RKO (cell line): Measurements from ENCODE around the gene ELOA2.
A peak's percentile ranks its signal among the peaks of the same experiment; 100 is the strongest.
"Not testable (repeated sequence)": the region's sequence is repeated elsewhere in the genome, so short reads cannot be mapped to it uniquely, and the experiment has no call there.

Source experiments
- DNase-seq: peaks from one replicate; pipeline ENCODE4 v3.0.0-alpha.2; 2016; ENCODE audit warnings: low spot score

Gene ELOA2

GRCh38 chr18:47035156-47035671 lies at the start of gene ELOA2:
ELOA2 (minus strand) TSS chr18:47035621; CDS start chr18:47035264, 357 bp downstream.
- no peak for DNase-seq

- no peak for DNase-seq
These were observed 46.2 kb upstream of the ELOA2 start for GRCh38 chr18:47081578-47081977.

- DNase-seq = no peak
These were observed 45.5 kb upstream of the ELOA2 start for GRCh38 chr18:47080872-47081271.

- DNase-seq = no peak
These were observed 41.7 kb upstream of the ELOA2 start for GRCh38 chr18:47077111-47077510.

GRCh38 chr18:47075098-47075883 lies 39.9 kb upstream of the ELOA2 start:
- no peak for DNase-seq

- DNase-seq = no peak
These were observed 32.2 kb upstream of the ELOA2 start for GRCh38 chr18:47067648-47068047.

GRCh38 chr18:47063096-47063495 lies 27.7 kb upstream of the ELOA2 start:
- DNase-seq = no peak

GRCh38 chr18:47062471-47062870 lies 27.1 kb upstream of the ELOA2 start:
- no peak for DNase-seq

- no peak for DNase-seq
These were observed 18.9 kb upstream of the ELOA2 start for GRCh38 chr18:47054369-47054768.

- DNase-seq = peak; percentile 63
These were observed 15.0 kb upstream of the ELOA2 start for GRCh38 chr18:47050468-47050867.

GRCh38 chr18:47040982-47041381 lies 5.6 kb upstream of the ELOA2 start:
- no peak for DNase-seq

- no peak for DNase-seq
These were observed 1.6 kb upstream of the ELOA2 start for GRCh38 chr18:47036927-47037578.

- DNase-seq = peak; percentile 48
These were observed 965 bp upstream of the ELOA2 start for GRCh38 chr18:47036298-47036874.

- DNase-seq = not testable (repeated sequence)
These were observed 830 bp downstream of the ELOA2 start for GRCh38 chr18:47034591-47034990.

GRCh38 chr18:47032945-47033344 lies 2.5 kb downstream of the ELOA2 start:
- no peak for DNase-seq

GRCh38 chr18:47030887-47031286 lies 4.5 kb downstream of the ELOA2 start:
- DNase-seq = not testable (repeated sequence)

GRCh38 chr18:47029684-47030353 lies 5.6 kb downstream of the ELOA2 start:
- not testable (repeated sequence) for DNase-seq

GRCh38 chr18:47028738-47029137 lies 6.7 kb downstream of the ELOA2 start:
- not testable (repeated sequence) for DNase-seq

GRCh38 chr18:47025557-47026174 lies 9.8 kb downstream of the ELOA2 start:
- DNase-seq = not testable (repeated sequence)

- not testable (repeated sequence) for DNase-seq
These were observed 11.5 kb downstream of the ELOA2 start for GRCh38 chr18:47023769-47024465.

GRCh38 chr18:47022821-47023220 lies 12.6 kb downstream of the ELOA2 start:
- DNase-seq = not testable (repeated sequence)
